Measurements from ENCODE around the gene HOMEZ.
A peak's percentile ranks its signal among the peaks of the same experiment; 100 is the strongest.

The HOMEZ gene

DNA sequence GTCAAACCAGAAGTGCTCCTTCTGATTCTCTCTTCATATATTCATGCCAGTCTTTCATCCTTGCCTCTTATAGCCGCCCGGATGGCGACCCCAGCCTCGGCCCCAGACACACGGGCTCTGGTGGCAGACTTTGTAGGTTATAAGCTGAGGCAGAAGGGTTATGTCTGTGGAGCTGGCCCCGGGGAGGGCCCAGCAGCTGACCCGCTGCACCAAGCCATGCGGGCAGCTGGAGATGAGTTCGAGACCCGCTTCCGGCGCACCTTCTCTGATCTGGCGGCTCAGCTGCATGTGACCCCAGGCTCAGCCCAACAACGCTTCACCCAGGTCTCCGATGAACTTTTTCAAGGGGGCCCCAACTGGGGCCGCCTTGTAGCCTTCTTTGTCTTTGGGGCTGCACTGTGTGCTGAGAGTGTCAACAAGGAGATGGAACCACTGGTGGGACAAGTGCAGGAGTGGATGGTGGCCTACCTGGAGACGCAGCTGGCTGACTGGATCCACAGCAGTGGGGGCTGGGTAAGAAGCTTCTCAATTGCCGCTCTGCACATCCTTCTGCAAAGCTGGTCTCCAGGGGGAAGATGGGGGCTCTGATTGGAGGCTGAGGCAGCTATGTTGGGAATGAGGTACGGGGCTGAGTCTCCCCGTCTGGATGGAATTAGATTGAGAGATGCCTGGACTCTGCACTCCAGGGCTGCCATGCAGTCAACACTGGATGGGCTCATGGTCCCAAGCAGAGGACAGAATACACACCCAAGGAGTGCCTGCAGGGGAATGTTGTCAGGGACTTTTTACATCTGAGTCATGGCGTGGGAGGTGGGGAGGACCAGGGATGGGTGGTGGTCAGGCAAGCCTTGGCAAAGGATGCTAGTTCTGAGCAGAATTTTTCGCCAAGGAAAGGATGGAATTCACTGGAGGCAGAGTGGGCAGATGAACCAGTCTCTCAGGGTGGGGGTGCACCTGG, 22.0 kb upstream of the HOMEZ start:
- DNase-seq (ENCODE audit: low read depth, low spot score) = no peak

GRCh38 chr14:23307146-23307530, 21.2 kb upstream of the HOMEZ start:
- DNase-seq (ENCODE audit: low read depth, low spot score) = no peak

GRCh38 chr14:23306412-23307145, 20.6 kb upstream of the HOMEZ start, which contains the start of gene BCL2L2:
Gene BCL2L2 (plus strand): TSS chr14:23306833. CDS start chr14:23307768, 935 bp downstream.
- no peak for DNase-seq (ENCODE audit: low read depth, low spot score)

- DNase-seq (ENCODE audit: low read depth, low spot score) = no peak
Observed at GRCh38 chr14:23302290-23303225, 16.6 kb upstream of the HOMEZ start, which contains the start of gene PPP1R3E. Gene PPP1R3E (minus strand): TSS chr14:23302859. CDS start chr14:23302576, 283 bp downstream.

GRCh38 chr14:23301969-23302289, 16.0 kb upstream of the HOMEZ start:
- no peak for DNase-seq (ENCODE audit: low read depth, low spot score)

DNA sequence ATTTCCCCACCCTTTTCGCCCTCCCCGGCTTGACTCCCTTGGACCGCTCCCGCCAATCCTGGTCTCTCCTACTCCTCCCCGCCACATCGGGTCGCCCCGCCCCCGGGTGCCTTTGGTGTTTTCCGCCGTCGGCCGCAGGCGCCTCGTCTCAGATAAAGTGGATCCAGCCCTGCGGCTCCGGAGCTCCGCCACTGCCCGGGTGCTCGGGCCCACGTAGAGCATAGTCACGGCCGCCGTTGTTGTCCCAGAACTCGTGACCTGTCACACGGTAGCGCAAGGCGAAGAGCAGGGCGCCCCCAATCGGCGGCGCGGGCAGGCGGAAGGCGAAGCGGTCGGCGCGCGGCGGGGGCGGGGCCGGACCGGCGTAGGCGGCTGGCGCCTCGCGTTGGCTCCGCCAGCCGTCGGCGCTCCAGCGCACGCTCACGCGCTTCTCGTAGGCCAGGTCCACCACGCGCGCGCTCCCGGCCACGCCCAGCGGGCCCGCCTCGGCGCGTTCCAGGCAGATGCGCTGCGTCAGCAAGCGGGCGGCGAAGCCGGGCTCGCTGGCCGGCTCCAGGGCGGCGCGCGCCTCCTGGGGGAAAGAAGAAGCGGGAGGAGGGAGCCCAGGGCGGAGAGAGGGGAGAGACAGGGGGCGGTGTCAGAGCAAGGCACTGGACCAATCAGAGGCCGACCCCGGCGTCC, 15.5 kb upstream of the HOMEZ start:
- DNase-seq (ENCODE audit: low read depth, low spot score) = peak; percentile 98

DNA sequence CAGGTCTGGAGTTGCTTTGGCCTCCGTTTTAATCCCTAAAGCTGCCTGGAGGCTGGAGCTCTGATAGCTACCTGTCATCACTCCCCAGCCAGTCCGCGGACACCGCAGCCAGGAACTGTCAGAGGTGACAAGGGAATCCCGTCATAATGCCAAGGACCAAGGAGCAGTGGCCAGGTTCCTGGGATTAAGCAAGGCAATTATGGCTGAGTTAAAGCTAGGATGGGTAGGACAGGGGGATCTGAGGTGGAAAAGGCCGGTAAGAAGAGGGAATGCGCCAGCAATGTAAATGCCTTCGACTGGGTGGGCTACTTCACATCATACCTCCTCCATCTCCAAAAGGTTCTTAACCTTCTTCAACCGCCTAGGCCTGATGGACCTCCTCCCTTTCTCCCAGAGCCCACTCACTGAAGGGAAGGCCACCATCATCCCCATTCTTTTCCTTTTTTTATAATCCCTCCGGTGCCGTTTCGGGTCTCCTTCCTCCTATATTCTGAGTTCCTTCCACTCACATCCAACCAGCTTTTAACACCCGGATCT, 14.8 kb upstream of the HOMEZ start:
- DNase-seq (ENCODE audit: low read depth, low spot score) = no peak

DNA sequence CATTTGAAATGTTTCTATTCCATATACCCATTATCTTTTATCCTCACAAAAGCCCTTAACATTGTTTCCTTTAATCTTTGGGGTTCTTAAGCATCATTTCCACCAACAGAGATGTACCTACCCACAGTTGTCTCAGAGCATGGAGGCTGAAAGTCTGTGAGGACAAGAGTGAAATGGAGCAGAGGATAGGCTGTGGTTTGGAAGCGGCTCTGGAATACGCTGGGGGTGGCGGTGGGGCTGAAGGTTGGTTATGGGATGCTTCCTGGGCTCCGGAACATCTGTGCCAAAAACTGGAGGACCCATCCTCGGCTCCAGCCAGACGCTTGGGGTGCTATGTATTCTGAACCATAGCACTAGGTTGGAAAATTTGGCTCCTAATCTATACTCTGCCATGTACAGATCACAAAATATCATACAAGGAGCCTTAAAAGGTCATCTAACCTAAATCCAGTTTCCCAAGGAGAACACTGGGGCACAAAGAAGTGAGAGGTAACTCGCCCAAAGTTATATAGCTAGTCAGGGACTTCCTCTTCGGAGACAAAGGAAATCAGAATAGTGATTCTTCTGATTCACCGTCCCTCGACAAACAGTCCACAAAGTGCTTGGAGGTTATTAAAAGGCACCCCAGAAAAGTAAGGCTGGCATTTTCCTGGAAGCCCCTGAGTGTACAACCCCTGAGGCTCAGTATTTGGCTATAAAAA, 14.2 kb upstream of the HOMEZ start:
- DNase-seq (ENCODE audit: low read depth, low spot score) = no peak

DNA sequence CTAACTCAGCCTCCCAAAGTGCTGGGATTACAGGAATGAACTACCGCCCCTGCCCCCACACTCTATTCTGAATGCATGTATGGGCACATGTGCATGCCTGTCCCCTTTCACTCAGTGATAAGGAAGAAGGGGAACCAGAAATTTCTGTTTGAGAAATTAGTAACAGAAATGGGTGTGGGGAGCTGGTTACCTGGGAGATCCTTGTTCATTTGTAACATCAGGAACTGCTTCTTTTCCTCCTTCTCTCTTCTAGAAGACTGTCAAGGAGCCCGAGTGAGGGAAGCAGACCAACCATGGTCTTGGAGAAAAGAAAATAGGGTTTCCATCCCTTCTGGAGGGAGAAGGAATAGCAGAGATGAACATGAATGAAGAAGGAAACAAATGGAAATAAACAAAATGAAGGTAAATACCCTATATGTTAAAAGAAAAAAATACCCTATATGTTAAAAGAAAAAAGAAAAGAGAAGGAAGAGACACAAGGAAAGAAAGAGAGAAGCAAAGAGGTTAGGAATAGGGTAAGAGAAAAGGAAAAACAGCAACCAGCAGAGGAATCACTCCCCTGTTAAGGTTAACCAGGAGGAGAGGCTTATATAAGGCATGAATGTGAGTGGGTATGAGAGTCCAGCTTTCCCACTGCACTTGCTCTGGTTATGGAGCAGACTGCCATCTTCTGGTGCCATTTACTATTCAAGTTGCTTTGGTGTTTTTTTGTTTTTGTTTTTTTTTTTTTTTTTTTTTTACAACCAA, 13.5 kb upstream of the HOMEZ start:
- no peak for DNase-seq (ENCODE audit: low read depth, low spot score)

DNA sequence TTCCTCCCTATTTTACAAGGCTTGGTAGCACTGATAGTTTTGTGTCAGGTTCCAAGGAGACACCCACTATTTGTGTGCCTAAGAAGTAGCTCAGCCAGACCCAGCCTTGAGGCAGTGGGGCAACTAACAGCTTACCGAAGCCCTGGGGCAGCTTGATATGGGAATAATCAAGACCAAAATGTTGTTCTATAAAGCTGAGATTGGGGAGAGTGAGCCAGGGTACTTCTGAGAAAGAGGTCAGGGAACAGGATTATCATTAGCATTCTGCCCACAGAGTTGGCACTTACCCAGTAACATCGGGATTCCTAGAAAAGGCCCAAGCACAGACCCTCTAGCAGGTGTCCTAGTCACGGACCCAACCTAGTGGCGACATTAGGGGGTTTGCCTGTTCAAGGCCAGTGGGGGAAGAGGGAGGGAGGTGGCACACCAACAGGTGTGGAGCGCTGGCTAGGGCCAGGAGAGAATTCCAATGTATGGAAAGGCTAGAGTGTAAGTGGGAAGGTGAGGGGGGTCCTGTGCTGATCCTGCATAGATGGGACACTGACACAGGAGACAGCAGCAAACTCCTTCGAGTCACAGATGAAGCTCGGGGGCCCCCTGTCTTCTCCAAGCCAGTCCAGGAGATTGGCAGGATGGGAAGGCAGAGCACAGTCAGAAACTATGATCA, 11.8 kb upstream of the HOMEZ start:
- no peak for DNase-seq (ENCODE audit: low read depth, low spot score)

DNA sequence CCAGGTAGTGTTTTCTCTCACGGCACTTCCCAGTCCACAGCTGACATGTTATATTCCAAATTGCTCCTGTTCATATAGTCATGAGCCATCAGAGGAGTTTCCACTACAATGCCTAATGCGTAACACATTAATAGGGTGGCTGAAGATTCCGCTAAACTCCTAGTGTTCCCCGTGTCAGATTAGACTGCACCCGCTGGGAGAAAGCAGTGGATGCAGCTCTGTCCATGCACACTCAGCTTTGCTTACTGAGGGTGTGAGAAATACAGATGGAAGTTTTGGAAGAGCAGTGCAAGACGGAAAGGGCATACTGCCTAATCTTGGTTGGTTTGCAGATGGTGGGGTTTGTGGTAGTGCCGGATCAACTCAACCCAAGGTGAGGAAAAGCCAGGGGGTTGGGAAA, 11.2 kb upstream of the HOMEZ start:
- DNase-seq (ENCODE audit: low read depth, low spot score) = no peak

- DNase-seq (ENCODE audit: low read depth, low spot score) = no peak
Observed at GRCh38 chr14:23296012-23296777, 10.3 kb upstream of the HOMEZ start.

- DNase-seq (ENCODE audit: low read depth, low spot score) = no peak
Observed at GRCh38 chr14:23294734-23295561, 9.0 kb upstream of the HOMEZ start.

GRCh38 chr14:23286902-23287479, 1.1 kb upstream of the HOMEZ start:
- DNase-seq (ENCODE audit: low read depth, low spot score) = no peak

- no peak for DNase-seq (ENCODE audit: low read depth, low spot score)
Observed at GRCh38 chr14:23285530-23286019, 357 bp downstream of the HOMEZ start.

DNA sequence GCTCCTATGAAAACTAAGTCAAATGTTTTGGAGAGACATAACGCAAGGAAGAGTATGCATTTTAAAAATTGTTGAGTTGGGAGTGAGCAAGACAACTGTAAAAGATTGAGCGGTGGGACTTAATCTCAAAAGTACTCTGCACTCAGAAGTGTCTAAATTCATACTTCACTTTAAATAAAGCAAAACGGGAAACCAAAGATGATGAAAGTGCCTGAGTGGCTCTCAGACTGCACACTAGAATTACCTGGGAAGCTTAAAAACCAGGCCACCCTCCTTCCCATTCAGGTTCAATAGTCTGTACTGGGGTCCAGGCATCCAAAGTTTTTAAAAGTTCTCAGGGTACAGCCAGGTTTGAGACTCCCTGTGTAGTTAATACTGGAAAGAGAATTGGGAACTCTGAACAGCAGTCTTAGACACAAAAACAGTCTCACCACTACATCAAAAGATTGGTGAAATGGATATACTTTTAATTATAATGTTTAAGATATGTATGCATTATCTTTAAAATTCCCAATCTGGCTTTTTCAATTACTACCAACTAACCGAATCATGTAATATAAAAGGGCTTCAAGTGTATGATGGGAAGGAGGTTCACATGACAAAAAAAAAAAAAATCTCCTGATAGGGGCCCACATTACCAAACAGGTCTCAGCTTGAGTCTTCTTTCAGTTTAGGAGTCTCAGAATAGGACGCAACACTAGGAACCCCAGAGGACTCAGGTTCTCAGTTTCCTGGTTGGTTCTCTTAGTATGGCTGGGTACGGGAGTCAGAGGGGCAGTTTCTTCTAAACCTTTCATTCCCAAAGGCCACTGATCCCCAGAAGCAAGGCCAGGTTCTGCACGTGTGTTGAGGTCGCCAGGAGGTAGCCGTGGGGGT, 1.0 kb downstream of the HOMEZ start:
- DNase-seq (ENCODE audit: low read depth, low spot score) = no peak

Data from smooth muscle cell of the brain vasculature (primary cell).